AG04450 (cell line): ENCODE data around the gene PCDHA9. TPM values are rescaled to one million over a fixed set of nuclear protein-coding genes. Genes with fewer than 3 reads are reported as not detected.
"Not testable (repeated sequence)": the region's sequence is repeated elsewhere in the genome, so short reads cannot be mapped to it uniquely, and the experiment has no call there.

Experiments used
- CTCF ChIA-PET: fragments of 300-600, 350-600 bp; formaldehyde crosslinking; extraction: SDS; loops from one replicate; lab custom pipeline; 2022; ENCODE audit warnings: antibody characterized with exemption, inconsistent platforms; lab: Charles Lee
- POLR2A ChIA-PET: fragments of 350-600 bp; formaldehyde crosslinking; extraction: SDS; loops from one replicate; lab custom pipeline; 2021; ENCODE audit warnings: antibody characterized with exemption, inconsistent platforms; lab: Yijun Ruan, JAX
- DNase-seq: peaks from one replicate; pipeline ENCODE4 v3.0.0-alpha.2; 2011; ENCODE audit warnings: low read depth, low spot score
- H3K27ac ChIP-seq: one replicate; pipeline ENCODE4 v1.5.1; 2012; ENCODE audit warnings: low read depth, low read length, control low read depth
- H3K27me3 ChIP-seq: one replicate; pipeline ENCODE4 v1.6.0; 2012; ENCODE audit warnings: low read length; ENCODE audit not compliant: control insufficient read depth, insufficient read depth
- H3K4me3 ChIP-seq: 2 replicates; pipeline ENCODE4 v1.5.1; 2011; ENCODE audit warnings: mild to moderate bottlenecking, low read depth, low read length, control low read depth
- H3K9me3 ChIP-seq: 2 replicates; pipeline ENCODE4 v1.5.1; 2012; ENCODE audit warnings: low read length; ENCODE audit not compliant: control insufficient read depth, insufficient read depth
- polyA plus RNA-seq: library from polyadenylated mRNA; depleted of rRNA; stranded (reverse); fragments of >200 nt; gene quantifications from 2 replicates; pipeline ENCODE4 v1.2.3, GENCODE V29; 2011
- TF ChIP-seq, protein P1 (sequence below): IDR thresholded peaks from 2 replicates; pipeline ENCODE4 v1.5.1; 2011; ENCODE audit warnings: low read depth, low read length, control low read depth, inconsistent platforms

The PCDHA9 gene
- polyA plus RNA-seq, 1 experiment: 0.02 TPM

DNA sequence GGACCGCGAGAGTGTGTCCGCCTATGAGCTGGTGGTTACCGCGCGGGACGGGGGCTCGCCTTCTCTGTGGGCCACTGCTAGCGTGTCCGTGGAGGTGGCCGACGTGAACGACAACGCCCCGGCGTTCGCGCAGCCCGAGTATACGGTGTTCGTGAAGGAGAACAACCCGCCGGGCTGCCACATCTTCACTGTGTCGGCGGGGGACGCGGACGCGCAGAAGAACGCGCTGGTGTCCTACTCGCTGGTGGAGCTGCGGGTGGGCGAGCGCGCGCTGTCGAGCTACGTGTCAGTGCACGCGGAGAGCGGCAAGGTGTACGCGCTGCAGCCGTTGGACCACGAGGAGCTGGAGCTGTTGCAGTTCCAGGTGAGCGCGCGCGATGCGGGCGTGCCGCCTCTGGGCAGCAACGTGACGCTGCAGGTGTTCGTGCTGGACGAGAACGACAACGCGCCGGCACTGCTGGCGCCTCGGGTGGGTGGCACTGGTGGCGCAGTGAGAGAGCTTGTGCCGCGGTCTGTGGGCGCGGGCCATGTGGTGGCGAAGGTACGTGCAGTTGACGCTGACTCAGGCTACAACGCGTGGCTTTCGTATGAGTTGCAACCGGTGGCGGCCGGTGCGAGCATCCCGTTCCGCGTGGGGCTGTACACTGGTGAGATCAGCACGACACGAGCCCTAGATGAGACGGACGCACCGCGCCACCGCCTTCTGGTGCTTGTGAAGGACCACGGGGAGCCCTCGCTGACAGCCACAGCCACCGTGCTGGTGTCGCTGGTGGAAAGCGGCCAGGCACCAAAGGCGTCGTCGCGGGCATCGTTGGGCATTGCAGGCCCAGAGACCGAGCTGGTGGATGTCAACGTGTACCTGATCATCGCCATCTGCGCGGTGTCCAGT is 12.3 kb upstream of the PCDHA9 start:
- TF ChIP-seq, protein P1, sequence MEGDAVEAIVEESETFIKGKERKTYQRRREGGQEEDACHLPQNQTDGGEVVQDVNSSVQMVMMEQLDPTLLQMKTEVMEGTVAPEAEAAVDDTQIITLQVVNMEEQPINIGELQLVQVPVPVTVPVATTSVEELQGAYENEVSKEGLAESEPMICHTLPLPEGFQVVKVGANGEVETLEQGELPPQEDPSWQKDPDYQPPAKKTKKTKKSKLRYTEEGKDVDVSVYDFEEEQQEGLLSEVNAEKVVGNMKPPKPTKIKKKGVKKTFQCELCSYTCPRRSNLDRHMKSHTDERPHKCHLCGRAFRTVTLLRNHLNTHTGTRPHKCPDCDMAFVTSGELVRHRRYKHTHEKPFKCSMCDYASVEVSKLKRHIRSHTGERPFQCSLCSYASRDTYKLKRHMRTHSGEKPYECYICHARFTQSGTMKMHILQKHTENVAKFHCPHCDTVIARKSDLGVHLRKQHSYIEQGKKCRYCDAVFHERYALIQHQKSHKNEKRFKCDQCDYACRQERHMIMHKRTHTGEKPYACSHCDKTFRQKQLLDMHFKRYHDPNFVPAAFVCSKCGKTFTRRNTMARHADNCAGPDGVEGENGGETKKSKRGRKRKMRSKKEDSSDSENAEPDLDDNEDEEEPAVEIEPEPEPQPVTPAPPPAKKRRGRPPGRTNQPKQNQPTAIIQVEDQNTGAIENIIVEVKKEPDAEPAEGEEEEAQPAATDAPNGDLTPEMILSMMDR: no peak
- Histone ChIP-seq H3K27me3 (no peaks in the 10 kb centered on the region), H3K4me3 (no peak overlapping the region), H3K27ac (no peak overlapping the region), H3K9me3 (peaks cover 29% of the 10 kb centered on the region)
- CTCF ChIA-PET: no interaction called here
- no peak for DNase-seq
- POLR2A ChIA-PET: no interaction called here

DNA sequence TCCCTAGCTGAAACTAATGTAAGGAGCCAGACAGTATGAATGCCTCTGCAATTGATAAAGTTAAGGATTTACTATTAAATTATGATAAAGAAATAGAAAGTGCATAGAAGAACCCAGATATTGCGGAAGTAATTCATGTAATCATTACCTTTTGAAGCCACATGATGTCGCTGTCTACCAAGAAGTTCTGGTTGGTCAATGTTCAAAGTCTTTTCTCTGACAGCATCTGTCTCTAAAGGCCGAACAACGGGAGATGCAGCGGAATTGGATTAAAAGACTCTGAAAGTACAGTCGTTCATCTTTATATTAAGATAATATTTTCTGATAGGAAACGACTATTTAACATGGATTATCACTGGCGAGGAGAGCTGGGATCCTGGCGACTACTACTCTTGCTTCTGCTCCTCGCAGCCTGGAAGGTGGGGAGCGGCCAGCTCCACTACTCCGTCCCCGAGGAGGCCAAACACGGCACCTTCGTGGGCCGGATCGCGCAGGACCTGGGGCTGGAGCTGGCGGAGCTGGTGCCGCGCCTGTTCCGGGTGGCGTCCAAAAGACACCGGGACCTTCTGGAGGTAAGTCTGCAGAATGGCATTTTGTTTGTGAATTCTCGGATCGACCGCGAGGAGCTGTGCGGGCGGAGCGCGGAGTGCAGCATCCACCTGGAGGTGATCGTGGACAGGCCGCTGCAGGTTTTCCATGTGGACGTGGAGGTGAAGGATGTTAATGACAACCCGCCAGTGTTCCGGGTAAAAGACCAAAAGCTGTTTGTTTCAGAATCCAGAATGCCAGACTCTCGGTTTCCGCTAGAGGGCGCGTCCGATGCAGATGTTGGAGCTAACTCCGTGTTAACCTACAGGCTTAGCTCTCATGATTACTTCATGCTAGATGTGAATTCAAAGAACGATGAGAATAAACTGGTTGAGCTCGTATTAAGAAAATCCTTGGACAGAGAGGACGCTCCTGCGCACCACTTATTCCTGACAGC is 6.9 kb upstream of the PCDHA9 start, which contains the start of gene PCDHA8:
Gene PCDHA8, plus strand, starts transcription at position 210 of the 985 bp plus-strand sequence. Its CDS starts 135 bp downstream, at position 345.
- DNase-seq: no peak
- TF ChIP-seq, protein P1: no peak
- Histone ChIP-seq H3K27me3 (no peaks in the 10 kb centered on the region), H3K9me3 (peaks cover 36% of the 10 kb centered on the region), H3K27ac (no peak within 1 kb of the TSS), H3K4me3 (no peak within 1 kb of the TSS)
- ChIA-PET CTCF (no interaction called here), POLR2A (no interaction called here)

GRCh38 chr5:140842798-140843733 is 5.1 kb upstream of the PCDHA9 start:
- CTCF ChIA-PET: no interaction called here
- H3K9me3 ChIP-seq: peaks cover 28% of the 10 kb centered on the region
- POLR2A ChIA-PET: no interaction called here

DNA sequence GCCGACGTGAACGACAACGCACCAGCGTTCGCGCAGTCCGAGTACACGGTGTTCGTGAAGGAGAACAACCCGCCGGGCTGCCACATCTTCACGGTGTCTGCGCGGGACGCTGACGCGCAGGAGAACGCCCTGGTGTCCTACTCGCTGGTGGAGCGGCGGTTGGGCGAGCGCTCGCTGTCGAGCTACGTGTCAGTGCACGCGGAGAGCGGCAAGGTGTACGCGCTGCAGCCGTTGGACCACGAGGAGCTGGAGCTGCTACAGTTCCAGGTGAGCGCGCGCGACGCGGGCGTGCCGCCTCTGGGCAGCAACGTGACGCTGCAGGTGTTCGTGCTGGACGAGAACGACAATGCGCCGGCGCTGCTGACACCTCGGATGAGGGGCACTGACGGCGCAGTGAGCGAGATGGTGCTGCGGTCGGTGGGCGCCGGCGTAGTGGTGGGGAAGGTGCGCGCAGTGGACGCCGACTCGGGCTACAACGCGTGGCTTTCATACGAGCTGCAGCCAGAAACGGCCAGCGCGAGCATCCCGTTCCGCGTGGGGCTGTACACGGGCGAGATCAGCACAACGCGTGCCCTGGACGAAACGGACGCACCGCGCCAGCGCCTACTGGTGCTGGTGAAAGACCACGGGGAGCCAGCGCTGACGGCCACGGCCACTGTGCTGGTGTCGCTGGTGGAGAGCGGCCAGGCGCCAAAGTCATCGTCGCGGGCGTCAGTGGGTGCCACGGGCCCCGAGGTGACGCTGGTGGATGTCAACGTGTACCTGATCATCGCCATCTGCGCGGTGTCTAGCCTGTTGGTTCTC is 1.9 kb downstream of the PCDHA9 start:
- DNase-seq, CTCF ChIA-PET, H3K27ac ChIP-seq, POLR2A ChIA-PET, H3K4me3 ChIP-seq, H3K27me3 ChIP-seq: not testable (repeated sequence)
- H3K9me3 ChIP-seq: peaks cover 26% of the 10 kb centered on the region

More at GRCh38 chr5:140842798-140843733, 5.1 kb upstream of the PCDHA9 start:
- no peak overlapping the region for H3K27ac ChIP-seq
- no peaks in the 10 kb centered on the region for H3K27me3 ChIP-seq
- TF ChIP-seq, protein P1: no peak
- no peak for DNase-seq
- H3K4me3 ChIP-seq: no peak overlapping the region
